HepG2 (cell line): ENCODE results near the gene RASL12. TPM values are rescaled to one million over a fixed set of nuclear protein-coding genes. Genes with fewer than 3 reads are reported as not detected.

Source experiments
- BORCS8-MEF2B ChIP-seq: sonication (generic); formaldehyde crosslinking; IDR thresholded peaks from 2 replicates; pipeline ENCODE4 v1.8.0; 2022; ENCODE audit warnings: mild to moderate bottlenecking, missing genetic modification reagents
- CHD4 ChIP-seq: fragments of 200-600 bp; sonication (generic); IDR thresholded peaks from 2 replicates; pipeline ENCODE4 v1.7.0; 2017; ENCODE audit warnings: mild to moderate bottlenecking, low read length, borderline replicate concordance
- GRHL1 ChIP-seq: sonication (generic); formaldehyde crosslinking; conservative IDR thresholded peaks from 2 replicates; pipeline ENCODE4 v1.8.0; 2022; ENCODE audit warnings: missing genetic modification reagents
- HMG20A ChIP-seq: IDR thresholded peaks from 2 replicates; pipeline ENCODE4 v1.6.1; 2016; ENCODE audit warnings: borderline replicate concordance
- IRF2 ChIP-seq: IDR thresholded peaks from 2 replicates; pipeline ENCODE4 v1.6.1; 2018; ENCODE audit warnings: missing genetic modification reagents, missing compliant biosample characterization
- MYNN ChIP-seq: sonication (generic); formaldehyde crosslinking; IDR thresholded peaks from 2 replicates; pipeline ENCODE4 v1.4.0; 2020; ENCODE audit warnings: mild to moderate bottlenecking, low read depth, missing genetic modification reagents
- NR3C1 ChIP-seq: sonication (generic); formaldehyde crosslinking; IDR thresholded peaks from 2 replicates; pipeline ENCODE4 v1.4.0; 2020; ENCODE audit warnings: missing genetic modification reagents
- PRDM4 ChIP-seq: sonication (generic); formaldehyde crosslinking; IDR thresholded peaks from 2 replicates; pipeline ENCODE4 v1.9.0; 2021; ENCODE audit warnings: missing genetic modification reagents, borderline replicate concordance
- SNAPC4 ChIP-seq: sonication (generic); formaldehyde crosslinking; IDR thresholded peaks from 2 replicates; pipeline ENCODE4 v1.4.0; 2020; ENCODE audit warnings: mild to moderate bottlenecking, missing genetic modification reagents
- ZBTB39 ChIP-seq: sonication (generic); formaldehyde crosslinking; IDR thresholded peaks from 2 replicates; pipeline ENCODE4 v1.5.0; 2020; ENCODE audit warnings: missing genetic modification reagents
- ZKSCAN1 ChIP-seq: fragments of 150-350 bp; IDR thresholded peaks from 2 replicates; pipeline ENCODE4 v1.6.1; 2014; ENCODE audit warnings: low read length
- ZMYM3 ChIP-seq: sonication (generic); formaldehyde crosslinking; IDR thresholded peaks from 2 replicates; pipeline ENCODE4 v1.5.1; 2020; ENCODE audit warnings: mild to moderate bottlenecking, missing genetic modification reagents
- ZNF136 ChIP-seq: sonication (generic); formaldehyde crosslinking; IDR thresholded peaks from 2 replicates; pipeline ENCODE4 v1.8.1; 2022; ENCODE audit warnings: low read depth, mild to moderate bottlenecking, moderate library complexity, missing genetic modification reagents
- ZNF639 ChIP-seq: conservative IDR thresholded peaks from 2 replicates; pipeline ENCODE4 v1.6.1; 2018; ENCODE audit warnings: missing genetic modification reagents
- ZNF724P ChIP-seq: sonication (generic); formaldehyde crosslinking; IDR thresholded peaks from 2 replicates; pipeline ENCODE4 v1.8.0; 2022; ENCODE audit warnings: missing genetic modification reagents, borderline replicate concordance
- ZNF792 ChIP-seq: IDR thresholded peaks from 2 replicates; pipeline ENCODE4 v1.6.1; 2016
- polyA plus RNA-seq, 8 experiments: library from polyadenylated mRNA; depleted of rRNA in 3 of 8; stranded (reverse) in 7 of 8; unstranded in 1 of 8; fragments of >200 nt; fragmentation: Illumina TruSeq in 4 of 8; extraction: Trizol in 4 of 8; gene quantifications; 2 replicates each; pipeline versions ENCODE4 v1.2.1 to v1.2.3, GENCODE V29; 2011 to 2016; ENCODE audit warnings: low read depth in 4 of 8, missing spikeins in 1 of 8, mixed read lengths in 1 of 8; ENCODE audit not compliant: insufficient read depth in 1 of 8
- total RNA-seq, 5 experiments: library from RNA; depleted of rRNA; stranded (reverse); fragments of >200 nt; fragmentation: Illumina TruSeq; extraction: Trizol; gene quantifications; 2 replicates each; pipeline ENCODE4 v1.2.3, GENCODE V29; 2016; ENCODE audit warnings: low read depth in 1 of 5

Gene RASL12
- total and polyA plus RNA-seq, 2 of the 13 experiments (the other 11 are each of a cell fraction or from before 2014, with no cell fraction given) = 0.16 to 0.55 TPM

DNA sequence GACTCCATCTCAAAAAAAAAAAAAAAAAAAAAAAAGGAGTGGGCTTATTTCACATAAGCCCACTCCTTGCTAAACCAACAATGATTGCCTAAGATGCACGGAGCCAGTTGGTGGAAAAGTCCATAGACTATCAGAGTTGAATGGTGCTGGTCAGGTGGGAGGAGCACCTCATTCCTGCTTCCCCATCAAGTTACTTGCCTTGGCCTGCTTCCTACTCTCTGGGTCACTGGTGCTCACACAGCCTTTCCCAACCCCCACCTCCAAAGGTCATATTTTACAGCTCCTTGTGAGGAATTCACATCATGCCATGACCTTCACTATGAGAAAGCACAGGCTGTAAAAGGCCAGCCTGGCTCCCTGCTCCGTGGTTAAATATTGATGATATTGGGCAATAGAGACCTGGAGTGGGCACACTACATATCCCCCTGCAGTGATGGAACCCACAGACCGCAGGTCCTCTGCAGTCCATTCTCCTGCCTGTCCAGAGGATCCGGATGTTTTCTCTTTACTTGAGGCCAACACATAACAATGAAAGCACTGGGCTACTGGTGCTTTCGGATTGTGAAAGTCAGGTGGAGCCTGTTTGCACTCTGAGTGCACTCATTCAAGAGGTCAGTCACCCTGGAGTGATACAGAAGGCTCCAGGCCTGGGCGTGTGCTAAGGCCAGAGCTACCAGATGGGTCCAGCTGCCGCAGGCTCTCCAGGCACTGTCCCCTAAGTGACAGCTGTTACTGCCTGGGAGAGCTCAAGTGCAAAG is 22.9 kb downstream of the RASL12 start, which contains the start of gene SLC51B (continued):
- TF ChIP-seq ZBTB39 (CRISPR knock-in tag) (0 out of 2 replicates have a peak, but pooled peaks have one; percentile 61), ZNF792 (peak; percentile 22; the same call in 1 of the 2 replicates), ZNF724P (no peak), IRF2 (CRISPR knock-in tag) (no peak; the same call in none of the 2 replicates), NR3C1 (CRISPR knock-in tag) (no peak), ZNF639 (CRISPR knock-in tag) (no peak), ZMYM3 (CRISPR knock-in tag) (peak; percentile 77; the same call in 1 of the 2 replicates), MYNN (no peak), GRHL1 (CRISPR knock-in tag) (no peak), ZNF136 (CRISPR knock-in tag) (no peak; the same call in 1 of the 2 replicates), ZKSCAN1 (no peak), CHD4 (peak; percentile 80; the same call in 1 of the 2 replicates), PRDM4 (CRISPR knock-in tag) (no peak), BORCS8-MEF2B (CRISPR knock-in tag) (no peak; the same call in 1 of the 2 replicates), SNAPC4 (0 out of 2 replicates have a peak, but pooled peaks have one; percentile 81), HMG20A (CRISPR knock-in tag) (peak; percentile 80; the same call in 1 of the 2 replicates)
